Measurements from ENCODE around the gene FKBP2. TPM values are rescaled to one million over a fixed set of nuclear protein-coding genes. Genes with fewer than 3 reads are reported as not detected.

The FKBP2 gene
- polyA plus RNA-seq, 3 donors: 74.5 to 111 (median 102) TPM

DNA sequence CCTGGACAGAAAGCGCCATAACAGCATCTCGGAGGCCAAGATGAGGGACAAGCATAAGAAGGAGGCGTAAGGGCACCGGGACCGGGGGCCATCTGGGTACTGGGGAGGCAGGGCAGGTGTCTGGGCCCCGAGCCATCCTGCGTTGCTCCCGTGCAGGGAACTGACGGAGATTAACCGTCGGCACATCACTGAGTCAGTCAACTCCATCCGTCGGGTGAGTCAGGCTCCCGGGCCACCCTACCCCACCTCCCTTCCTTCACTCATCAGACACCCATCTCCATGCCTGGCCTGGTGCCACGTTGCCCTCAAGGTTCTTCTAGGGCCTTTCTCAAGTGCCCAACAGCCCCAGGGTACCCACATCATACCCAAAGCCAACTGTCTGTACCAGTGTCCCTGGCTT lies 25.4 kb downstream of the FKBP2 start:
- DNase-seq (ENCODE audit: extremely low read depth in 1 of 11, low read depth in 9 of 11, low spot score in 4 of 11): no peak

GRCh38 chr11:64267207-64267945 lies 26.5 kb downstream of the FKBP2 start:
- DNase-seq (ENCODE audit: extremely low read depth in 1 of 11, low read depth in 9 of 11, low spot score in 4 of 11): no peak

- no peak for DNase-seq (ENCODE audit: extremely low read depth in 1 of 11, low read depth in 9 of 11, low spot score in 4 of 11)
These were observed 27.4 kb downstream of the FKBP2 start for GRCh38 chr11:64268025-64268892.

- no peak for DNase-seq (ENCODE audit: extremely low read depth in 1 of 11, low read depth in 9 of 11, low spot score in 4 of 11)
These were observed 28.1 kb downstream of the FKBP2 start for GRCh38 chr11:64268893-64269539.

GRCh38 chr11:64269540-64270220 lies 28.8 kb downstream of the FKBP2 start:
- DNase-seq (ENCODE audit: extremely low read depth in 1 of 11, low read depth in 9 of 11, low spot score in 4 of 11): peak; percentile 95 to 100 (median 99)

DNA sequence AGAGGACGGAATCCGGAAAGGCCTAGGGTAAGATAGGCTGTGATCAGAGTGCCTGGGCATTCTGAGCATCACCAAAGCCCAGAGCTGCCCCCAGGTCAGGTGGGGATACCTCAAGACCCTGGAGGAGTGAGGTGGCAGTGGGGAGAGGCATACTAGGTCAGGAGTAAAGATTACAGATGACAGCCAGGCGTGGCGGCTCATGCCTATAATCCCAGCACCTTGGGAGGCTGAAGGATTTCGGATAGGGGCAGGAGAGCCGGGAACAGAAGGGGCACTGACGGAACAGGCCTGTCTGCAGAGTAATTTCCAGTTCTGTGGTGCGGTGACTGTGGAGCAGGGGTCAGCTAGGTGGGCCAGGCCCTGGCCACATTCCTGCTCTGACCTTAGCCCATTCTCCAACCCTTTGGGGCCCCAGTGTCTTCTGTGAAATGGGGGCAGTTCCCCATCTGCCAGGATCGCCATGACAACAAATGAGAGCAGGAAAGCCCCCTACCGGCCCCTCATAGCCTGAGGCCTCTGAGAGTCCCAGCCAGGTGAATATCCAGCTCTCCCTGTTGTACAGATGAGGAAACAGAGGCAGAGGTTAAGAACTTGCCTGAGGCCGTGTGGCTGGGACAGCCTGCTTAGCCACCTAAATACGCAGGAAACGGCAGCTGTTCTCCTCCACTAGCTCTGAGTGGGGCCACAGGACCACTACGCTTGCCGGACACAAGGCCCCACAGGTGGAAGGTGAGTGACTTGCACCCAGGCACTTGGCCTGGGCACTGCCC lies 34.3 kb downstream of the FKBP2 start:
- no peak for DNase-seq (ENCODE audit: extremely low read depth in 1 of 11, low read depth in 9 of 11, low spot score in 4 of 11)

- no peak for DNase-seq (ENCODE audit: extremely low read depth in 1 of 11, low read depth in 9 of 11, low spot score in 4 of 11)
These were observed 34.9 kb downstream of the FKBP2 start for GRCh38 chr11:64275841-64276240.

DNA sequence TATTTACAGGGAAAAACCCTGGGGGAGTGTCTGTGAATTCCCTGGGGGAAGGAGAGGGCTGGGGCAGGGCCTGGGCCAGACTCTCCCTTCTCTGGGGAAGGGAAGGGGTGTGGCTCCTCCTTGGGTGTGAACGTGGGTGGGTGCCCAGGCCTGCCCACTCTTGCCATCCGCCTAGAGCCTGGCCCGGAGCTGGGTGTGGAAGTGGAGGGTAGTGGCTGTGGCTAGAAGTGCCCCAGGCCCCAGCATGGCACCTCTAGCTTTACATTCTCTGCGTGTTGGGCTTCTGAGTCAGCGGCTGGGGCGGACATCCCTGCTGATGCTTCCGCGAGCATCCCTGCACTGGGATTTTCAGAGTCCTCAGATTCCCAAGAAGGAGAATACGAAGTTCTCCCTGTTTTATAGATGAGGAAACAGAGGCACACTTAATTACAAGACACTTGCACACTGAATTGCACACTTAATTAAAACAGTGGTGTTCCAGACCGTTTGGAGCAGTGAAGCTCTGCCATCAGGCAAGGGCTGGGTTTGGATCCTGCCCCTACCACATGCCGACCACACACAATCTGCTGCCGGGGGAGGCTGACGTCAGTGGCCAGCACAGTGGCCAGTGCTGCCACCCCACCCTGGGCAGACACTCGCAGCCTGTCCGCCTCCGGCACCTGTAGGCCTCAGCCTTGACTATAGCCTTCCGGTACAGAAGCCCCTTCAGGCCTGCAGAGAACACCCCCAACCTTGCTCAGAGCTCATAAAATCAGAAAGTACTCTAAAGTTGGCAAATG lies 35.9 kb downstream of the FKBP2 start:
- no peak for DNase-seq (ENCODE audit: extremely low read depth in 1 of 11, low read depth in 9 of 11, low spot score in 4 of 11)

- DNase-seq (ENCODE audit: extremely low read depth in 1 of 11, low read depth in 9 of 11, low spot score in 4 of 11): no peak
These were observed 37.8 kb downstream of the FKBP2 start for GRCh38 chr11:64278576-64279190.

DNA sequence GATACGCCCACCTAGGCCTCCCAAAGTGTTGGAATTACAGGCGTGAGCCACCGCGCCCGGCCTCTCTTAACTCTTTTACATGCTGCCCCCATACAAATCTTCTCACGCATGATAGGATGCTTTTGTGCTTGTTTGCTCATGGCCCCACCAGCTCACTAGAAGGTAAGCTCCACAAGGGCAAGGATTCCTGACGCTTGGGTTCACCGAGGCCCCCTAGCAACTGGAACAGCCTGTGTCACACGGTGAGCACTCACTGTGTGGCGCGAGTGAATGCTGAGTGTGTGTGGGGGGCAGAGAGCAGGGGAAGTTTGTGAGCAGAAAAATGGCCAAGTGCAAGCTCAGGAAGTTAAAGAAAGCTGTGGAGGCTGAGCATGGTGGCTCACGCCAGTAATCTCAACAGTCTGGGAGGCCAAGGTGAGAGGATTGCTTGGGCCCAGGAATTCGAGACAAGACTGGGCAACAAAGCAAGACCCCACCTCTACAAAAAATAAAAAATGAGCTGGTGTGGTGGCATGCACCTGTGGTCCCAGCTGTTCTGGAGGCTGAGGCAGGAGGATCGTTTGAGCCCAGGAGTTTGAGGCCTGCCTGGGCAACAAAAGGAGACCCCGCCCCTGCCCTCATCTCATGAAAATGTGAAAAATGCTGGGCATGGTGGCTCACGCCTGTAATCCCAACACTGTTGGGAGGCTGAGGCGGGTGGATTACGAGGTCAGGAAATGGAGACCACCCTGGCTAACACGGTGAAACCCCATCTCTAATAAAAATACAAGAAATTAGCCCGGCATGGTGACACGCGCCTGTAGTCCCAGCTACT lies 41.3 kb downstream of the FKBP2 start:
- DNase-seq (ENCODE audit: extremely low read depth in 1 of 11, low read depth in 9 of 11, low spot score in 4 of 11): no peak

GRCh38 chr11:64283092-64283491 lies 42.2 kb downstream of the FKBP2 start:
- no peak for DNase-seq (ENCODE audit: extremely low read depth in 1 of 11, low read depth in 9 of 11, low spot score in 4 of 11)

GRCh38 chr11:64284048-64284961 lies 43.4 kb downstream of the FKBP2 start, which contains the start of gene BAD:
TSS of gene BAD (minus strand) at chr11:64284665. CDS start at chr11:64284368, 297 bp downstream.
- DNase-seq (ENCODE audit: extremely low read depth in 1 of 11, low read depth in 9 of 11, low spot score in 4 of 11): peak in 10 of 11 donors; percentile 81 to 93 (median 89)

- DNase-seq (ENCODE audit: extremely low read depth in 1 of 11, low read depth in 9 of 11, low spot score in 4 of 11): peak in 7 of 11 donors; percentile 74 to 83 (median 81)
These were observed 44.3 kb downstream of the FKBP2 start, which contains the start of gene GPR137 for GRCh38 chr11:64284962-64285884. TSS of gene GPR137 (plus strand) at chr11:64285848. CDS start at chr11:64286525, 677 bp downstream.
